HepG2 (cell line): Measurements from ENCODE around the gene ODC1. TPM values are rescaled to one million over a fixed set of nuclear protein-coding genes. Genes with fewer than 3 reads are reported as not detected.

Source experiments
- ATM ChIP-seq: fragments of 450-650 bp; IDR thresholded peaks from 2 replicates; pipeline ENCODE4 v1.7.1; 2017; ENCODE audit warnings: mild to moderate bottlenecking, borderline replicate concordance
- ELF1 ChIP-seq: sonication (generic); formaldehyde crosslinking; IDR thresholded peaks from 2 replicates; pipeline ENCODE4 v1.4.0; 2020; ENCODE audit warnings: missing genetic modification reagents
- GATAD2A ChIP-seq: IDR thresholded peaks from 2 replicates; pipeline ENCODE4 v1.6.1; 2016
- HDAC6 ChIP-seq: fragments of 200-600 bp; sonication (generic); IDR thresholded peaks from 2 replicates; pipeline ENCODE4 v1.7.0; 2017; ENCODE audit warnings: mild to moderate bottlenecking, antibody characterized with exemption, low read length, low read depth
- HMGA1 ChIP-seq: sonication (generic); formaldehyde crosslinking; conservative IDR thresholded peaks from 2 replicates; pipeline ENCODE4 v1.4.0; 2020; ENCODE audit warnings: missing genetic modification reagents
- HOXA7 ChIP-seq: sonication (generic); formaldehyde crosslinking; IDR thresholded peaks from 2 replicates; pipeline ENCODE4 v1.8.1; 2022; ENCODE audit warnings: mild to moderate bottlenecking, missing genetic modification reagents, moderate library complexity
- MIER3 ChIP-seq: IDR thresholded peaks from 2 replicates; pipeline ENCODE4 v1.6.1; 2016; ENCODE audit warnings: missing compliant biosample characterization, borderline replicate concordance
- NR3C1 ChIP-seq: sonication (generic); formaldehyde crosslinking; IDR thresholded peaks from 2 replicates; pipeline ENCODE4 v1.4.0; 2020; ENCODE audit warnings: missing genetic modification reagents
- POLR2A ChIP-seq, 2 experiments: IDR thresholded peaks; 2 replicates each; pipeline ENCODE4 v1.6.1; 2011; ENCODE audit warnings: low read depth in 2 of 2, low read length in 2 of 2, mild to moderate bottlenecking in 1 of 2, moderate library complexity in 1 of 2; ENCODE audit not compliant: insufficient read depth in 1 of 2
- REL ChIP-seq: sonication (generic); formaldehyde crosslinking; conservative IDR thresholded peaks from 2 replicates; pipeline ENCODE4 v1.8.0; 2022; ENCODE audit warnings: mild to moderate bottlenecking, missing genetic modification reagents, moderate library complexity
- RXRA ChIP-seq: sonication (generic); formaldehyde crosslinking; IDR thresholded peaks from 2 replicates; pipeline ENCODE4 v1.5.1; 2020; ENCODE audit warnings: missing genetic modification reagents
- ZFX ChIP-seq: sonication (generic); formaldehyde crosslinking; IDR thresholded peaks from 2 replicates; pipeline ENCODE4 v1.4.0; 2020; ENCODE audit warnings: mild to moderate bottlenecking, low read depth, missing genetic modification reagents, moderate library complexity
- ZNF17 ChIP-seq: sonication (generic); formaldehyde crosslinking; IDR thresholded peaks from 2 replicates; pipeline ENCODE4 v1.5.0; 2020; ENCODE audit warnings: mild to moderate bottlenecking, missing genetic modification reagents
- ZNF264 ChIP-seq: sonication (generic); formaldehyde crosslinking; IDR thresholded peaks from 2 replicates; pipeline ENCODE4 v1.4.0; 2020; ENCODE audit warnings: missing genetic modification reagents
- ZNF629 ChIP-seq: sonication (generic); formaldehyde crosslinking; conservative IDR thresholded peaks from 2 replicates; pipeline ENCODE4 v1.5.0; 2020; ENCODE audit warnings: missing genetic modification reagents
- polyA plus RNA-seq, 8 experiments: library from polyadenylated mRNA; depleted of rRNA in 3 of 8; stranded (reverse) in 7 of 8; unstranded in 1 of 8; fragments of >200 nt; fragmentation: Illumina TruSeq in 4 of 8; extraction: Trizol in 4 of 8; gene quantifications; 2 replicates each; pipeline versions ENCODE4 v1.2.1 to v1.2.3, GENCODE V29; 2011 to 2016; ENCODE audit warnings: low read depth in 4 of 8, missing spikeins in 1 of 8, mixed read lengths in 1 of 8; ENCODE audit not compliant: insufficient read depth in 1 of 8
- total RNA-seq, 5 experiments: library from RNA; depleted of rRNA; stranded (reverse); fragments of >200 nt; fragmentation: Illumina TruSeq; extraction: Trizol; gene quantifications; 2 replicates each; pipeline ENCODE4 v1.2.3, GENCODE V29; 2016; ENCODE audit warnings: low read depth in 1 of 5
- TF ChIP-seq, protein P1 (sequence below): sonication (generic); formaldehyde crosslinking; IDR thresholded peaks from 2 replicates; pipeline ENCODE4 v1.5.0; 2020; ENCODE audit warnings: mild to moderate bottlenecking, missing genetic modification reagents, borderline replicate concordance
- TF ChIP-seq, protein P2 (sequence below): sonication (generic); formaldehyde crosslinking; IDR thresholded peaks from 2 replicates; pipeline ENCODE4 v1.4.0; 2020; ENCODE audit warnings: missing genetic modification reagents
- TF ChIP-seq, protein P3 (sequence below): sonication (generic); formaldehyde crosslinking; IDR thresholded peaks from 2 replicates; pipeline ENCODE4 v1.5.0; 2020; ENCODE audit warnings: mild to moderate bottlenecking, missing genetic modification reagents
- TF ChIP-seq, protein P4 (sequence below): sonication (generic); formaldehyde crosslinking; IDR thresholded peaks from 2 replicates; pipeline ENCODE4 v1.4.0; 2020; ENCODE audit warnings: missing genetic modification reagents, borderline replicate concordance
- TF ChIP-seq, protein P5 (sequence below): sonication (generic); formaldehyde crosslinking; IDR thresholded peaks from 2 replicates; pipeline ENCODE4 v1.5.0; 2020; ENCODE audit warnings: missing genetic modification reagents

The ODC1 gene
- total and polyA plus RNA-seq, 2 of the 13 experiments (the other 11 are each of a cell fraction or from before 2014, with no cell fraction given) = 142 to 371 TPM

DNA sequence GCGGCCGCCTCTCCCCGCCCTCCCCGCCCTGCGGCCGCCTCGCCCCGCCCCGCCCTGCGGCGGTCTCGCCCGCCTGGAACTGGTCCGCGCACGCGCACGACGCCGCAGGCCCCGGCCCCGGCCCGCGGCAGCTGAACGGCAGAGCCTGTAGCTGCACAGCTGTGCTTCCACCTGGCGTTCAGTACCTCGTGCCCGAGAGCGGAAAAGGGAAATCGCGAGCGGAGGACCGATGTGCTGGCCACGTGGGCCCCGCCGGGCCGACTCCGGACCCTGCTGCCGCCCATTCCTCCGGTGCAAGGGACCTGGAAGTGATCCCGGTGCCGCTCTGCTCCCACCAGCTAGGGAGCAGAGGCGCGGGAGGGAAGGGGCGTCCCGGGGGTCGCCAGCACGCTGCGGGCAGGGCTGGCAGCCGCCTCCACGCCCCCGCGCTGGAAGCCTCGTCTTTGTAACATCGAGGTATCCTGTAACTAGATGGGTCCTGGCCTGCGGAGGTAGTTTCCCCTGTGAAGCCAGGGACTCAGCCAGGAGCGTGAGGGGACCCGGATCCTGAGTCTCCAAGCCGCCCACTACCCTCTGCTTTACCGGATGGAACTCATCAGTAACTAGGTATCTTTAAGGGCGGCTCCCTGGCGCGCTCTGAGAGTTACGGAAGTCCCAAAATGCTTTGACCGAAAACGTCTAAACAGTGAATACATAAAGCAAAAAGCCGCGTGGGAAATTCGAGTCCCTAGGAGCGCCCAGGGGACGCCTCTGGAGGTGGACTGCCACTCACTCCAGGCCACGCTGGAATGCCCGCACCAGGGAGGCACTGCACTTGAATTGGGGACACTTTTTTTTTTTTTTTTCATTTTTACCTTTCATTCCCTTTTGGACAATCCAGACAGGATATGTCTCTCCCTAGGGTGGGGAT, 704 bp upstream of the ODC1 start (continued):
- TF ChIP-seq, protein P1, sequence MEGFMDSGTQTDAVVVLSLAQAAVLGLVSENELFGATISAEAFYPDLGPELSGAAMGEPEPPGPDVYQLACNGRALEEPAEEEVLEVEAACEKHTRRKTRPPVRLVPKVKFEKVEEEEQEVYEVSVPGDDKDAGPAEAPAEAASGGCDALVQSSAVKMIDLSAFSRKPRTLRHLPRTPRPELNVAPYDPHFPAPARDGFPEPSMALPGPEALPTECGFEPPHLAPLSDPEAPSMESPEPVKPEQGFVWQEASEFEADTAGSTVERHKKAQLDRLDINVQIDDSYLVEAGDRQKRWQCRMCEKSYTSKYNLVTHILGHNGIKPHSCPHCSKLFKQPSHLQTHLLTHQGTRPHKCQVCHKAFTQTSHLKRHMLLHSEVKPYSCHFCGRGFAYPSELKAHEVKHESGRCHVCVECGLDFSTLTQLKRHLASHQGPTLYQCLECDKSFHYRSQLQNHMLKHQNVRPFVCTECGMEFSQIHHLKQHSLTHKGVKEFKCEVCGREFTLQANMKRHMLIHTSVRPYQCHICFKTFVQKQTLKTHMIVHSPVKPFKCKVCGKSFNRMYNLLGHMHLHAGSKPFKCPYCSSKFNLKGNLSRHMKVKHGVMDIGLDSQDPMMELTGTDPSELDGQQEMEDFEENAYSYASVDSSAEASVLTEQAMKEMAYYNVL = peak; percentile 90
- TF ChIP-seq ZNF17 (CRISPR knock-in tag) (no peak; the same call in 1 of the 2 replicates), ZNF629 (CRISPR knock-in tag) (peak; percentile 79), GATAD2A (CRISPR knock-in tag) (peak; percentile 61), ZFX (CRISPR knock-in tag) (peak; percentile 85), ELF1 (peak; percentile 76), REL (CRISPR knock-in tag) (peak; percentile 99), ATM (no peak), ZNF264 (CRISPR knock-in tag) (peak; percentile 97), NR3C1 (CRISPR knock-in tag) (no peak), HOXA7 (CRISPR knock-in tag) (peak; percentile 83; the same call in 1 of the 2 replicates), MIER3 (CRISPR knock-in tag) (peak; percentile 84; the same call in 1 of the 2 replicates), HMGA1 (no peak), POLR2A (IDR thresholded peaks at IDR 0.05; ENCODE audit: insufficient read depth in 1 of 2, low read depth in 2 of 2, low read length in 2 of 2) (peak; percentile 85 to 93), HDAC6 (no peak), RXRA (CRISPR knock-in tag) (peak; percentile 84; the same call in 1 of the 2 replicates)
- TF ChIP-seq, protein P2, sequence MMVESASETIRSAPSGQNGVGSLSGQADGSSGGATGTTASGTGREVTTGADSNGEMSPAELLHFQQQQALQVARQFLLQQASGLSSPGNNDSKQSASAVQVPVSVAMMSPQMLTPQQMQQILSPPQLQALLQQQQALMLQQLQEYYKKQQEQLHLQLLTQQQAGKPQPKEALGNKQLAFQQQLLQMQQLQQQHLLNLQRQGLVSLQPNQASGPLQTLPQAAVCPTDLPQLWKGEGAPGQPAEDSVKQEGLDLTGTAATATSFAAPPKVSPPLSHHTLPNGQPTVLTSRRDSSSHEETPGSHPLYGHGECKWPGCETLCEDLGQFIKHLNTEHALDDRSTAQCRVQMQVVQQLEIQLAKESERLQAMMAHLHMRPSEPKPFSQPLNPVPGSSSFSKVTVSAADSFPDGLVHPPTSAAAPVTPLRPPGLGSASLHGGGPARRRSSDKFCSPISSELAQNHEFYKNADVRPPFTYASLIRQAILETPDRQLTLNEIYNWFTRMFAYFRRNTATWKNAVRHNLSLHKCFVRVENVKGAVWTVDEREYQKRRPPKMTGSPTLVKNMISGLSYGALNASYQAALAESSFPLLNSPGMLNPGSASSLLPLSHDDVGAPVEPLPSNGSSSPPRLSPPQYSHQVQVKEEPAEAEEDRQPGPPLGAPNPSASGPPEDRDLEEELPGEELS (CRISPR knock-in tag) = peak; percentile 74
- TF ChIP-seq, protein P3, sequence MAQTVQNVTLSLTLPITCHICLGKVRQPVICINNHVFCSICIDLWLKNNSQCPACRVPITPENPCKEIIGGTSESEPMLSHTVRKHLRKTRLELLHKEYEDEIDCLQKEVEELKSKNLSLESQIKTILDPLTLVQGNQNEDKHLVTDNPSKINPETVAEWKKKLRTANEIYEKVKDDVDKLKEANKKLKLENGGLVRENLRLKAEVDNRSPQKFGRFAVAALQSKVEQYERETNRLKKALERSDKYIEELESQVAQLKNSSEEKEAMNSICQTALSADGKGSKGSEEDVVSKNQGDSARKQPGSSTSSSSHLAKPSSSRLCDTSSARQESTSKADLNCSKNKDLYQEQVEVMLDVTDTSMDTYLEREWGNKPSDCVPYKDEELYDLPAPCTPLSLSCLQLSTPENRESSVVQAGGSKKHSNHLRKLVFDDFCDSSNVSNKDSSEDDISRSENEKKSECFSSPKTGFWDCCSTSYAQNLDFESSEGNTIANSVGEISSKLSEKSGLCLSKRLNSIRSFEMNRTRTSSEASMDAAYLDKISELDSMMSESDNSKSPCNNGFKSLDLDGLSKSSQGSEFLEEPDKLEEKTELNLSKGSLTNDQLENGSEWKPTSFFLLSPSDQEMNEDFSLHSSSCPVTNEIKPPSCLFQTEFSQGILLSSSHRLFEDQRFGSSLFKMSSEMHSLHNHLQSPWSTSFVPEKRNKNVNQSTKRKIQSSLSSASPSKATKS = 0 out of 2 replicates have a peak, but pooled peaks have one; percentile 92
- TF ChIP-seq, protein P4, sequence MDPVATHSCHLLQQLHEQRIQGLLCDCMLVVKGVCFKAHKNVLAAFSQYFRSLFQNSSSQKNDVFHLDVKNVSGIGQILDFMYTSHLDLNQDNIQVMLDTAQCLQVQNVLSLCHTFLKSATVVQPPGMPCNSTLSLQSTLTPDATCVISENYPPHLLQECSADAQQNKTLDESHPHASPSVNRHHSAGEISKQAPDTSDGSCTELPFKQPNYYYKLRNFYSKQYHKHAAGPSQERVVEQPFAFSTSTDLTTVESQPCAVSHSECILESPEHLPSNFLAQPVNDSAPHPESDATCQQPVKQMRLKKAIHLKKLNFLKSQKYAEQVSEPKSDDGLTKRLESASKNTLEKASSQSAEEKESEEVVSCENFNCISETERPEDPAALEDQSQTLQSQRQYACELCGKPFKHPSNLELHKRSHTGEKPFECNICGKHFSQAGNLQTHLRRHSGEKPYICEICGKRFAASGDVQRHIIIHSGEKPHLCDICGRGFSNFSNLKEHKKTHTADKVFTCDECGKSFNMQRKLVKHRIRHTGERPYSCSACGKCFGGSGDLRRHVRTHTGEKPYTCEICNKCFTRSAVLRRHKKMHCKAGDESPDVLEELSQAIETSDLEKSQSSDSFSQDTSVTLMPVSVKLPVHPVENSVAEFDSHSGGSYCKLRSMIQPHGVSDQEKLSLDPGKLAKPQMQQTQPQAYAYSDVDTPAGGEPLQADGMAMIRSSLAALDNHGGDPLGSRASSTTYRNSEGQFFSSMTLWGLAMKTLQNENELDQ = peak; percentile 90
- TF ChIP-seq, protein P5, sequence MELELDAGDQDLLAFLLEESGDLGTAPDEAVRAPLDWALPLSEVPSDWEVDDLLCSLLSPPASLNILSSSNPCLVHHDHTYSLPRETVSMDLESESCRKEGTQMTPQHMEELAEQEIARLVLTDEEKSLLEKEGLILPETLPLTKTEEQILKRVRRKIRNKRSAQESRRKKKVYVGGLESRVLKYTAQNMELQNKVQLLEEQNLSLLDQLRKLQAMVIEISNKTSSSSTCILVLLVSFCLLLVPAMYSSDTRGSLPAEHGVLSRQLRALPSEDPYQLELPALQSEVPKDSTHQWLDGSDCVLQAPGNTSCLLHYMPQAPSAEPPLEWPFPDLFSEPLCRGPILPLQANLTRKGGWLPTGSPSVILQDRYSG (CRISPR knock-in tag) = peak; percentile 99
